ENCODE results near the gene DDX39A.
"Not testable (repeated sequence)": the region's sequence is repeated elsewhere in the genome, so short reads cannot be mapped to it uniquely, and the experiment has no call there.

Gene DDX39A

GRCh38 chr19:14366529-14366928 is 52.6 kb downstream of the DDX39A start:
- DNase-seq (ENCODE audit: low spot score) = peak; percentile 73
- in situ Hi-C loops (cut with MboI; ENCODE audit: low pct_unique_long_range_greater_than_20kb, low sequenced_read_pairs, unreplicated experiment) = no loop called here
- no peak for TF ChIP-seq CTCF (IDR thresholded peaks at IDR 0.05; ENCODE audit: extremely low read depth, insufficient read depth, missing control alignments)

- in situ Hi-C loops (cut with MboI; ENCODE audit: low pct_unique_long_range_greater_than_20kb, low sequenced_read_pairs, unreplicated experiment); DNase-seq (ENCODE audit: low spot score): not testable (repeated sequence)
These were observed 55.1 kb downstream of the DDX39A start for GRCh38 chr19:14364098-14364443.

GRCh38 chr19:14363183-14364097 is 55.7 kb downstream of the DDX39A start:
- peak; percentile 22 for DNase-seq (ENCODE audit: low spot score)
- no peak for TF ChIP-seq CTCF (IDR thresholded peaks at IDR 0.05; ENCODE audit: extremely low read depth, insufficient read depth, missing control alignments)
- in situ Hi-C loops (cut with MboI; ENCODE audit: low pct_unique_long_range_greater_than_20kb, low sequenced_read_pairs, unreplicated experiment) = no loop called here

- DNase-seq (ENCODE audit: low spot score) = peak; percentile 48
- in situ Hi-C loops (cut with MboI; ENCODE audit: low pct_unique_long_range_greater_than_20kb, low sequenced_read_pairs, unreplicated experiment) = no loop called here
- TF ChIP-seq CTCF (IDR thresholded peaks at IDR 0.05; ENCODE audit: extremely low read depth, insufficient read depth, missing control alignments) = peak; percentile 33
These were observed 57.3 kb downstream of the DDX39A start for GRCh38 chr19:14361824-14362223.
